Nasal cavity respiratory epithelium epithelial cell of viscerocranial mucosa (primary cell): ENCODE data around the gene FAM8A1. TPM values are rescaled to one million over a fixed set of nuclear protein-coding genes. Genes with fewer than 3 reads are reported as not detected.

ENCODE experiments used
- total RNA-seq: library from RNA; depleted of rRNA; stranded (reverse); fragments of >200 nt; gene quantifications from 2 replicates; pipeline ENCODE4 v1.2.3, GENCODE V29; 2014

FAM8A1 gene
- total RNA-seq: 11.3 and 14.9 TPM in 2 replicates

DNA sequence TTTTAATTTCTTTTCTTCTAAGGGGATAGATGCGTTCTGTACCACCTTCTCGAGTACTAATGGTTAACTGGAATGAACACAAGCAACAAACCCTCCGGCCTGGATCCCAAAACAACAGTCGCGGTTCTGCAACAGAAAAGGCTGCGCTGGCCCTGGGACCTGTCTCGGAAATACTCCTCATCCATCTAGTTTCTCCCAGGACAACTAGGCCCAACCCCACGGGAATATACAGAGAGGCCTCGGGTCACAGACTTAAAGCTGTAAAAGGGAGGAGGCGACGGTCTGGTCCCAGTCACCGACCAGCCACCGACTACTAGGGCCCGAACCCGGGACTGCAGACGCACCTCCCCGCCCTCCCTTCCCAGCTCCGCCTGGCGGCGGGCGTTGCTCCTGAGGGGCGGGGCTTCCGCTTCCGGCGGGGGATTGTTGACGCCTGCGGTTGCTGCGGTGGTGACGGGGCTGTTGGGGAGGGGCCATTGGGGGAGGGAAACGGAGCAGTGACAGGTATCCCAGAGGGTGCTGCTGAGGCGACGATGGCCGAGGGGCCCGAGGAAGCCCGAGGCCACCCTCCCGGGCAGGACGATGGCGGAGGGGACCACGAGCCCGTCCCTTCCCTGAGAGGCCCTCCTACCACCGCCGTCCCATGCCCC lies at the start of gene FAM8A1:
FAM8A1 (plus strand) TSS at position 426 of the 650 bp plus-strand sequence; CDS start at position 534, 108 bp downstream.

Other genes starting within 250 kb of the FAM8A1 start
- gene CAP2, start 206.7 kb upstream of the FAM8A1 start, total RNA-seq: 2.7 and 4.9 TPM in 2 replicates
- 24.3 and 38.6 TPM in 2 replicates for gene NUP153, start 106.6 kb downstream of the FAM8A1 start, total RNA-seq